Stimulated activated naive CD8-positive, alpha-beta T cell treated with anti-CD3 and anti-CD28 coated beads, Interleukin-15, amount 100 ng/mL, for 72 hours (primary cell): ENCODE data around the gene BAIAP2.

Experiments used
- ATAC-seq: fragments of 150-1000 bp; cut with Tn5 transposase; 2 replicates; pipeline ENCODE4 v1.10.0; 2021; ENCODE audit warnings: mild to moderate bottlenecking, moderate library complexity
- DNase-seq, 2 donors: peaks; one replicate each; pipeline ENCODE4 v3.0.0; 2021 to 2022
- H3K27ac Mint-ChIP-seq, 2 donors: one replicate each; pipeline ENCODE4 v1.8.0; 2022; ENCODE audit warnings: mild to moderate bottlenecking in 2 of 2, mixed read lengths in 2 of 2, moderate library complexity in 2 of 2
- H3K27me3 Mint-ChIP-seq: one replicate; pipeline ENCODE4 v1.8.0; 2022; ENCODE audit warnings: mixed read lengths
- H3K4me1 Mint-ChIP-seq: one replicate; pipeline ENCODE4 v1.8.0; 2022; ENCODE audit warnings: mild to moderate bottlenecking, mixed read lengths
- H3K4me3 Mint-ChIP-seq, 2 donors: one replicate each; pipeline ENCODE4 v1.8.0; 2022; ENCODE audit warnings: mild to moderate bottlenecking in 2 of 2, mixed read lengths in 2 of 2, moderate library complexity in 1 of 2
- H3K9me3 Mint-ChIP-seq, 2 donors: one replicate each; pipeline ENCODE4 v1.8.0; 2022; ENCODE audit warnings: mixed read lengths in 2 of 2

BAIAP2 gene

GRCh38 chr17:81101614-81102306, 66.8 kb downstream of the BAIAP2 start:
- no peaks in the 10 kb centered on the region for H3K27me3 Mint-ChIP-seq
- DNase-seq: peak; percentile 91 to 94
- peaks cover 42% of the 10 kb centered on the region for H3K4me1 Mint-ChIP-seq
- no peaks in the 10 kb centered on the region for H3K9me3 Mint-ChIP-seq
- no peak overlapping the region for H3K27ac Mint-ChIP-seq
- no peak overlapping the region for H3K4me3 Mint-ChIP-seq
- ATAC-seq: peak; percentile 94

GRCh38 chr17:81102352-81102751, 67.4 kb downstream of the BAIAP2 start:
- Mint-ChIP-seq H3K27me3 (no peaks in the 10 kb centered on the region), H3K4me3 (no peak overlapping the region), H3K27ac (no peak overlapping the region), H3K9me3 (no peaks in the 10 kb centered on the region), H3K4me1 (peaks cover 36% of the 10 kb centered on the region)
- ATAC-seq: no peak
- DNase-seq: no peak

DNA sequence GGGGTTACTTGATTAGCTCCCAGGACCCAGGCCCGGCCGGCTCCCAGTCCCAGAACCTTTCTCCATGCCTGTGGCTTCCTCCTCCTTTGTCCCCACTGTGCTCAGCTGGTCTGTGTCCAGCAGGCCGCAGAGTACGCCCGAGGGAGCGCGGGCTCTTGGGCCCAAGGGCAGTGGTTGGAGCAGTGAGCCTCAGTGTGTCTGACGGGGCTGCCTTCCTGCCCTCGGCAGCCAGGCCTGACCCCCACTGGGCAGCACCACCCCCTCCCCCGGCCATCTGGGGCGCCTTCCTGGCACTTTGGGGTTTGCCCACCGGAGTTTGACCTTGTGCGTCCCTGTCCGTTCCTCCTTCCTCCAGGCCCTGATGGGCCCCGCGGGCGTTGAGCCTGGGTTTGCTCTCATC, 67.9 kb downstream of the BAIAP2 start:
- Mint-ChIP-seq H3K27me3 (no peaks in the 10 kb centered on the region), H3K4me3 (no peak overlapping the region), H3K4me1 (peaks cover 30% of the 10 kb centered on the region), H3K9me3 (no peaks in the 10 kb centered on the region), H3K27ac (no peak overlapping the region)
- ATAC-seq: no peak
- no peak for DNase-seq

DNA sequence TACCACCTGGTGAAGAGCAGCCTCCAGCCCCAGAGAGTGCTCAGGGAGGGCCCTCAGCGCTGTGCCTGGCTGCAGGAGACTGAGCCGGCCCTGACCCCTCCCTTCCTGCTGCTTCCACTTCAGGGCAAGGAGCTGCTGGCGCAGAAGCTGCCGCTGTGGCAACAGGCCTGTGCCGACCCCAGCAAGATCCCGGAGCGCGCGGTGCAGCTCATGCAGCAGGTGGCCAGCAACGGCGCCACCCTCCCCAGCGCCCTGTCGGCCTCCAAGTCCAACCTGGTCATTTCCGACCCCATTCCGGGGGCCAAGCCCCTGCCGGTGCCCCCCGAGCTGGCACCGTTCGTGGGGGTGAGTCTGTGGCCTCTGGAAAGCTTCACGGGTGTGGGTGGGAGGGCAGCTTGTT, 68.4 kb downstream of the BAIAP2 start:
- no peaks in the 10 kb centered on the region for H3K9me3 Mint-ChIP-seq
- no peak overlapping the region for H3K4me3 Mint-ChIP-seq
- ATAC-seq (no peak), DNase-seq (no peak)
- no peaks in the 10 kb centered on the region for H3K27me3 Mint-ChIP-seq
- H3K4me1 Mint-ChIP-seq: peaks cover 25% of the 10 kb centered on the region
- no peak overlapping the region for H3K27ac Mint-ChIP-seq

DNA sequence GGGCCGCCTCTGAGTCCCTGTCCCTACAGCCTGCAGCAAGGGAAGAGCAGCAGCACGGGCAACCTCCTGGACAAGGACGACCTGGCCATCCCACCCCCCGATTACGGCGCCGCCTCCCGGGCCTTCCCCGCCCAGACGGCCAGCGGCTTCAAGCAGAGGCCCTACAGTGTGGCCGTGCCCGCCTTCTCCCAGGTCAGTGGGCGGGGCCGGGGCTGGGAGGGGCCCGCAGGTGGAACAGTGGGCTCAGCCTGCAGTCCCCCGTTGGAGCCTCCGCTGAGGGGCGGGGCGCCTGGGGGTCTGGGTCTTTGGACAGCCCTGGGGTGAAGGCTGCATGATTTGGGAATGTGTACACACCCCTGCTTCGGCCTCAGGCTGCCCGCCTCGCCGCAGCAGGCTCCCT, 71.8 kb downstream of the BAIAP2 start:
- H3K27me3 Mint-ChIP-seq: no peaks in the 10 kb centered on the region
- H3K4me1 Mint-ChIP-seq: peaks cover 13% of the 10 kb centered on the region
- H3K27ac Mint-ChIP-seq: no peak overlapping the region
- ATAC-seq (no peak), DNase-seq (no peak)
- H3K9me3 Mint-ChIP-seq: no peaks in the 10 kb centered on the region
- H3K4me3 Mint-ChIP-seq: no peak overlapping the region

DNA sequence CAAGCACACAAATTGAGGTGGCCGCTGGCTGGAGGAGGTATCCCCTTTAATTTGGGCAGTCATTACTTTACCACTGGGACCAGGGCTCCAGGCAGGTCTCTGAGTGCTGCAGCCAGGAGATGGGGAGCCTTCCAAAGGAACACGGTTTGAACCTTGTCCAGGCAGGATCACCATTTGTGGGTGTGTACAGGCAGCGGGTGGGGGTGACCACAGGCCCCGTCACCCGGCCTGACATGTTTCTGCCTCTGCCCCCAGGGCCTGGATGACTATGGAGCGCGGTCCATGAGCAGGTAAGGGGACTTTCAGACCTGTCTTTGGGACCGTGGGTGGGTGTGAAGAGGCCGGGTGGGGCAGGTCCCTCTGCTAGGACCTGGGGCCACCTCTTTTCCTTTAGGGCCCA, 73.3 kb downstream of the BAIAP2 start:
- Mint-ChIP-seq H3K4me3 (no peak overlapping the region), H3K27me3 (no peaks in the 10 kb centered on the region)
- no peak for ATAC-seq

GRCh38 chr17:81109957-81110356, 75.0 kb downstream of the BAIAP2 start:
- H3K9me3 Mint-ChIP-seq: no peaks in the 10 kb centered on the region
- ATAC-seq (no peak), DNase-seq (no peak)
- H3K27ac Mint-ChIP-seq: no peak overlapping the region
- no peaks in the 10 kb centered on the region for H3K27me3 Mint-ChIP-seq
- H3K4me1 Mint-ChIP-seq: peaks cover 8% of the 10 kb centered on the region
- H3K4me3 Mint-ChIP-seq: no peak overlapping the region

More for the DNA sequence above, 73.3 kb downstream of the BAIAP2 start:
- Mint-ChIP-seq H3K9me3 (no peaks in the 10 kb centered on the region), H3K4me1 (peaks cover 8% of the 10 kb centered on the region), H3K27ac (peak overlapping the region in 1 of 2 donors; percentile 48)
- DNase-seq: no peak

GRCh38 chr17:81110488-81111040, 75.6 kb downstream of the BAIAP2 start:
- H3K9me3 Mint-ChIP-seq: no peaks in the 10 kb centered on the region
- H3K27me3 Mint-ChIP-seq: no peaks in the 10 kb centered on the region
- no peak for ATAC-seq
- peak overlapping the region in 1 of 2 donors; percentile 59 for H3K27ac Mint-ChIP-seq
- DNase-seq: no peak
- peaks cover 8% of the 10 kb centered on the region for H3K4me1 Mint-ChIP-seq
- H3K4me3 Mint-ChIP-seq: peak overlapping the region in 1 of 2 donors; percentile 17

- DNase-seq: no peak
- Mint-ChIP-seq H3K4me1 (peaks cover 8% of the 10 kb centered on the region), H3K4me3 (no peak overlapping the region), H3K9me3 (no peaks in the 10 kb centered on the region), H3K27me3 (no peaks in the 10 kb centered on the region), H3K27ac (no peak overlapping the region)
- ATAC-seq: no peak
These were observed 76.1 kb downstream of the BAIAP2 start for GRCh38 chr17:81111066-81111465.

DNA sequence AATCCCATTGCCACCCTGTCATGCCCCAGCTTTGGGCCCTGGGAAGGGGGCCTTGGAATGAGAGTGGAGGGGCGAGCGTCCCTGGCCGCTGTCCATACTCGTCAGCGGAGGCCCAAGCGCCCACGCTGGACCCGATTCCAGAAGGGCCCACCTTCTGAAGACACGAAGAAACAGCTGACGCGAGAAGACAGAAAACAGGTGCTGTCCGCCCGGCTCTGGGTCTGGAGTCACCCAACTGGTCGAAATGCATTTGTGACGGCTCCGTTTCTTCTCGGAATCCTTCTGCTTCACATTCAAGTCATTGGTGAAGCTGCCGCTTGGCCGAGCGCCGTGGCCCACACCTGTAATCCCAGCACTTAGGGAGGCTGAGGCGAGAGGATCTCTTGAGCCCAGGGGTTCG, 77.5 kb downstream of the BAIAP2 start:
- ATAC-seq: no peak
- no peaks in the 10 kb centered on the region for H3K9me3 Mint-ChIP-seq

DNA sequence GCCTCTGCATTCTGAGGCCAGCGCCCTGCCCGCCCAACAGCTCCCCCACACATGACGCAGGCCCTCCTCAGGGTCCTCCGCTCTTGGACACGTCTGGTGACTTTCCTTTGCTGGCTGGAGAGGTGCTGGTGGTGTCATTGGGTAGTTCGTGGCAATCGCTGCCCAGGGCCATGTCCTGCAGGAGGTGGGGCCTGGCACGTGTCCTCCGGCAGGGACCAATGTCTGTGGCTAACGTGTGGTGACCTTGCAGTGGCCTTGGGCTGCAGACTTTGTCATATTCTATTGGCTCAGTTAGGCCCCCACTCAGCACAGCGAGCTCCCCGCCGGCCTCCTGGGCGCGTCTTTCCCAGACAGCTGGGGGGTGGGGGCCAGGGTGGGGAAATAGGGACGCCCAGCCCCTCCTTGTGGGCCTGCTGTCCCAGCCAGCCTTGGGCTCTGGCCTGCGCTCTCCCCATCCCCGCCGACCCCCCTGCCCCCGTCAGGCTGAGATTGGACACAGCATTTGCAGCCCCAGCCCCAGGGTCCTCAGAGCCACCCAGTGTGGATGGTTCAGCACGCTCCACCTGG, 78.3 kb downstream of the BAIAP2 start:
- no peaks in the 10 kb centered on the region for H3K27me3 Mint-ChIP-seq
- no peaks in the 10 kb centered on the region for H3K9me3 Mint-ChIP-seq
- no peak for DNase-seq

More for the DNA sequence above, 77.5 kb downstream of the BAIAP2 start:
- no peaks in the 10 kb centered on the region for H3K27me3 Mint-ChIP-seq
- H3K4me1 Mint-ChIP-seq: peaks cover 8% of the 10 kb centered on the region
- H3K27ac Mint-ChIP-seq: no peak overlapping the region
- no peak overlapping the region for H3K4me3 Mint-ChIP-seq
- DNase-seq: no peak

GRCh38 chr17:81114351-81115093, 79.6 kb downstream of the BAIAP2 start:
- H3K4me1 Mint-ChIP-seq: peaks cover 14% of the 10 kb centered on the region

More for the DNA sequence above, 78.3 kb downstream of the BAIAP2 start:
- Mint-ChIP-seq H3K4me1 (peaks cover 8% of the 10 kb centered on the region), H3K4me3 (no peak overlapping the region), H3K27ac (no peak overlapping the region)
- ATAC-seq: no peak

DNA sequence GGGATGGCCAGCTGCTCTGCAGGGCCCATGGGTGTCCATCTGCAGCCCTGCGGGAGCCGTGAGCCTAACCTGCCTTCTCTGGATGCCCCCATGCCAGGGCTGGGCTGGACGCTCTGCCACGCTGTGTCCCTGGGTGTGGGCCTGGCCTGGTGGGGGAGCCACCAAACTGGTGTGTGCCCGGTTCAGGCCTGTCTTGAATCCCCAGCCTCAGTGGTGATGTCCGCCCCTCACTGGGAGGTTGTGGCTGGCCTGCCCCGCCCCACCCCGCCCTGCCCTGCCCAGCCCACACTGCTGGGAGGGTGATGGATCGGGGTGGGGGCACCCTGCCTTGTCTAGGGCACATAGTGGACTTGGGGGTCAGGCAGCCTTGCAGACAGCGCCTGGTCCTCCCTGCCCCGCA, 80.3 kb downstream of the BAIAP2 start:
- Mint-ChIP-seq H3K27me3 (no peaks in the 10 kb centered on the region), H3K27ac (no peak overlapping the region), H3K9me3 (no peaks in the 10 kb centered on the region), H3K4me1 (peaks cover 8% of the 10 kb centered on the region), H3K4me3 (no peak overlapping the region)
- ATAC-seq: no peak
- DNase-seq: no peak

More at GRCh38 chr17:81114351-81115093, 79.6 kb downstream of the BAIAP2 start:
- Mint-ChIP-seq H3K27ac (peak overlapping the region; percentile 36 to 63), H3K27me3 (no peaks in the 10 kb centered on the region), H3K9me3 (no peaks in the 10 kb centered on the region), H3K4me3 (no peak overlapping the region)
- ATAC-seq (no peak), DNase-seq (no peak)

DNA sequence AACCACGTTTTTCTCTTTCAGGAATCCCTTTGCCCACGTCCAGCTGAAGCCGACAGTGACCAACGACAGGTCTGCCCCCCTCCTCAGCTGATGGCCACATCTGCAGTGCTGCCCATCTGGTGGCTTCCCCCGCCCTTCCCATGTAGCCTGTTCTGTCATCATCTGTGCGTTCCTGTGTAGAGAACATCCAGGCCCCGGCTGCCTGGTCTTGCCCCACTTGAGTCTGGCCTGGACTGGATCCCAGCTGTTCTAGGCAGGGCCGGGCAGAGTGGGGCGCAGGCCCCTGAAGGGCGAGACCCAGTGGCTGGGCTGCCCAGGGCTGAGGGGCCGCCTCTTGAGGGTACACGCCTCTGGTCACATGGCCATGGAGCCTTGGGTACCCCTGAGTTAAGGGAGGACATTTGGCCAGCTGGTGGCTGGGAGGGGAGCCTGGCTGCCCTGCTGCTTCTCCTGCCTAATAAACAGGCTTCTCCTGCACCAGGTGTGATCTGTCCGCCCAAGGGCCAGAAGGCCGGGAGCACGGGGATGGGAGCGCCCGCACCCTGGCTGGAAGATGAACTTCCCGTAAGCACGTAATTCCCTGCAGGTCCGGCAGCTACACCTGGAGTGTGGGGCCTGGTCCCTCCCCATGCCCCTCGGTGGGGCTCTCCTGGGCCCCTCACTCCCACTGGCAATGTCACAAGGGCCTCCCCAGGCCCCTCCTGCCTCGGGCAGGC, 81.0 kb downstream of the BAIAP2 start:
- no peak overlapping the region for H3K4me3 Mint-ChIP-seq
- peak overlapping the region in 1 of 2 donors; percentile 93 for H3K27ac Mint-ChIP-seq
- no peak for ATAC-seq
- H3K9me3 Mint-ChIP-seq: no peaks in the 10 kb centered on the region
- no peaks in the 10 kb centered on the region for H3K27me3 Mint-ChIP-seq
- H3K4me1 Mint-ChIP-seq: peaks cover 6% of the 10 kb centered on the region
- DNase-seq: no peak

GRCh38 chr17:81116704-81117103, 81.8 kb downstream of the BAIAP2 start:
- Mint-ChIP-seq H3K9me3 (no peaks in the 10 kb centered on the region), H3K4me1 (peaks cover 6% of the 10 kb centered on the region), H3K27me3 (no peaks in the 10 kb centered on the region), H3K27ac (peak overlapping the region in 1 of 2 donors; percentile 42), H3K4me3 (no peak overlapping the region)
- no peak for DNase-seq
- no peak for ATAC-seq
